NT2/D1 (cell line): ENCODE data around the gene DNAAF1.

Source experiments
- SUZ12 ChIP-seq: IDR thresholded peaks from 2 replicates; pipeline ENCODE4 v1.6.1; 2011; ENCODE audit not compliant: insufficient read length, insufficient read depth; ENCODE audit errors: extremely low read depth
- YY1 ChIP-seq: IDR thresholded peaks from 2 replicates; pipeline ENCODE4 v1.6.1; 2011; ENCODE audit not compliant: insufficient read length, insufficient read depth
- ZNF274 ChIP-seq: IDR thresholded peaks from 2 replicates; pipeline ENCODE4 v1.6.1; 2011; ENCODE audit warnings: mild to moderate bottlenecking, low read depth, low read length

GRCh38 chr16:84144859-84145639, at the start of gene DNAAF1, which contains the start of gene HSDL1:
- TF ChIP-seq YY1 (no peak), SUZ12 (no peak), ZNF274 (no peak)
